ENCODE data around the gene IFFO2. TPM values are rescaled to one million over a fixed set of nuclear protein-coding genes. Genes with fewer than 3 reads are reported as not detected.

IFFO2 gene
- total and polyA plus RNA-seq, 2 donors (not counting 3 experiments of a cell fraction or from before 2014, with no cell fraction given) = 31.1 to 31.3 TPM

DNA sequence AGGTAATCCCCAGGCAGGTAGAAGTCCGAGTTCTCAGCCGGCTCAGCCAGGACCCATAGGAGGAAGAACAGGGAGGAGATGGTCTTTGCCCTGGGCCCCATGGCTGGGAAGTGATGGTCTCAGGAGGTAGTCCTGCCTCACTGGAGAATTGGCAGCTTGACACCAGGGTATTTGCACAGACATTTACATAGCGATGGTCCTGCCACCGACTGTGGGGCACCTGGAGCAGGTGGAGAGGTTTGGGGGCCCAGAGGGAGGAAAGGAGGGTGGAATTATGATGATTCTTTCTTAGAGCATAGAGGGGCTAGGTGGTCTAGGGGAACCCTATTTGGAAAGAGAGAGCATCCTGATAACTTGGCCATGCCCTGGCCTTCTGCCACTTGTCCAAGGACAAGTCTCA, 96.9 kb downstream of the IFFO2 start, which contains the start of gene TAS1R2:
TSS of gene TAS1R2 (minus strand) at position 101 of the 400 bp plus-strand sequence. CDS start at position 101, 0 bp downstream.
- ChIA-PET CTCF (no interaction called here), POLR2A (no interaction called here)
- H3K9me1 ChIP-seq (replicated peaks; ENCODE audit: control insufficient read depth, extremely low read depth, insufficient read depth, low read length) = no peaks in the 10 kb centered on the region
- TF ChIP-seq MAX (IDR thresholded peaks at IDR 0.05; ENCODE audit: insufficient read depth, insufficient read length) = no peak
- no peak for TF ChIP-seq FOS (IDR thresholded peaks at IDR 0.05; ENCODE audit: borderline replicate concordance, insufficient read depth, low read length)
- TF ChIP-seq JUN (IDR thresholded peaks at IDR 0.05; ENCODE audit: borderline replicate concordance, insufficient read depth, insufficient read length, low read depth) = no peak
- no peak for TF ChIP-seq CTCF (IDR thresholded peaks at IDR 0.05; ENCODE audit: extremely low read depth in 1 of 2, insufficient read depth in 1 of 2, low read depth in 1 of 2, low read length in 2 of 2)
- TF ChIP-seq GATA2 (IDR thresholded peaks at IDR 0.05; ENCODE audit: insufficient read depth, insufficient read length, low read depth, low read length) = no peak
- TF ChIP-seq POLR2A (IDR thresholded peaks at IDR 0.05; ENCODE audit: low read depth, low read length) = no peak
- no peak for TF ChIP-seq EZH2 (IDR thresholded peaks at IDR 0.05; ENCODE audit: borderline replicate concordance, low read depth, low read length, severe bottlenecking)
- no peak for TF ChIP-seq POLR2AphosphoS5 (IDR thresholded peaks at IDR 0.05; ENCODE audit: insufficient read depth, low read depth, low read length)
- TF ChIP-seq MYC (IDR thresholded peaks at IDR 0.05; ENCODE audit: low read depth, low read length) = no peak
- intact Hi-C loops (cut with micrococcal nuclease) (no loop called here), dilution Hi-C loops (cut with MboI; ENCODE audit: extremely low pct_ligation_motif_present, low sequenced_read_pairs) (no loop called here)
- H3K4me1 ChIP-seq (ENCODE audit: control insufficient read depth, extremely low read depth, insufficient read depth, low read length) = no peaks in the 10 kb centered on the region
- no peak within 1 kb of the TSS for H2AFZ ChIP-seq (ENCODE audit: low read depth, low read length)
- H3K9ac ChIP-seq (replicated peaks; ENCODE audit: extremely low read depth, insufficient read depth, low read length) = no peak within 1 kb of the TSS
- H4K20me1 ChIP-seq (replicated peaks; ENCODE audit: control insufficient read depth, extremely low read depth, insufficient read depth, low read length) = no peaks in the 10 kb centered on the region
- no peaks in the 10 kb centered on the region for H3K79me2 ChIP-seq (ENCODE audit: control insufficient read depth, insufficient read depth, low read length)
- no peaks in the 10 kb centered on the region for H3K36me3 ChIP-seq (ENCODE audit: control insufficient read depth in 2 of 2, extremely low read depth in 1 of 2, insufficient read depth in 2 of 2, low read length in 2 of 2)
- no peak for DNase-seq (ENCODE audit: low read depth, low spot score)
- FAIRE-seq = no peak
- H3K4me2 ChIP-seq (ENCODE audit: insufficient read depth, low read length) = no peak within 1 kb of the TSS
- no TSS peak for BruUV-seq (replicated peaks)
- H3K27me3 ChIP-seq (ENCODE audit: control insufficient read depth in 2 of 2, insufficient read depth in 2 of 2, low read length in 2 of 2) = no peaks in the 10 kb centered on the region
- no peak within 1 kb of the TSS for H3K27ac ChIP-seq (ENCODE audit: insufficient read depth, low read depth, low read length)
- no peaks in the 10 kb centered on the region for H3K9me3 ChIP-seq (replicated peaks; ENCODE audit: control insufficient read depth, insufficient read depth, low read length)
- no peak within 1 kb of the TSS for H3K4me3 ChIP-seq (replicated peaks in 1 of 3; ENCODE audit: insufficient read depth in 1 of 3, low read depth in 1 of 3, low read length in 3 of 3)
